Esophagus squamous epithelium (tissue), 5 donors: ENCODE results near the gene OGFR. TPM values are rescaled to one million over a fixed set of nuclear protein-coding genes. Genes with fewer than 3 reads are reported as not detected.

Source experiments
- DNase-seq: peaks from one replicate; lab custom pipeline; 2025; lab: John Stamatoyannopoulos, UW
- H3K27ac ChIP-seq, 4 donors: fragments of 200-600 bp; sonication (generic); one replicate each; pipeline ENCODE4 v1.5.1; 2016 to 2019; ENCODE audit warnings: mild to moderate bottlenecking in 1 of 4
- H3K27me3 ChIP-seq, 4 donors: fragments of 200-600 bp; sonication (generic); 1 replicate in 3 of 4; 2 replicates in 1 of 4; pipeline versions ENCODE4 v1.5.1 to v1.6.0; 2017 to 2021; ENCODE audit warnings: antibody characterized with exemption in 1 of 4
- H3K36me3 ChIP-seq, 3 donors: fragments of 200-600 bp; sonication (generic); one replicate each; pipeline ENCODE4 v1.5.1; 2016 to 2019
- H3K4me1 ChIP-seq, 3 donors: fragments of 200-600 bp; sonication (generic); one replicate each; pipeline ENCODE4 v1.5.1; 2017 to 2019
- H3K4me3 ChIP-seq, 4 donors: fragments of 200-600 bp; sonication (generic); 1 replicate in 3 of 4; 2 replicates in 1 of 4; pipeline ENCODE4 v1.5.1; 2016 to 2019; ENCODE audit warnings: mild to moderate bottlenecking in 2 of 4, moderate library complexity in 1 of 4
- H3K9me3 ChIP-seq, 3 donors: fragments of 200-600 bp; sonication (generic); one replicate each; pipeline ENCODE4 v1.5.1; 2016 to 2019
- POLR2A ChIP-seq, 4 donors: fragments of 450-650 bp; IDR thresholded peaks; one replicate each; pipeline ENCODE4 v1.6.1; 2017; ENCODE audit warnings: antibody characterized with exemption in 4 of 4, mild to moderate bottlenecking in 4 of 4, moderate library complexity in 3 of 4
- WGBS, 2 donors: methylation state at CpG; one replicate each; pipeline ENCODE4 v1.1.5; 2018; 5-methylcytosine and 5-hydroxymethylcytosine counted together
- intact Hi-C: fragments of 100-400 bp; cut with DNase I; formaldehyde crosslinking; loops from one replicate; pipeline ENCODE4 v1.15.0; 2022
- total RNA-seq, 4 donors: library from RNA; depleted of rRNA; stranded (reverse); fragments of >200 nt; gene quantifications; one replicate each; pipeline ENCODE4 v1.1.0, GENCODE V29; 2016
- TF ChIP-seq, protein P1 (sequence below), 6 experiments: fragments of 450-650 bp in 4 of 6; fragments of 200-600 bp in 2 of 6; sonication (generic) in 2 of 6; IDR thresholded peaks; one replicate each; pipeline ENCODE4 v1.5.1; 2016 to 2019; ENCODE audit warnings: antibody characterized with exemption in 6 of 6, mild to moderate bottlenecking in 4 of 6, moderate library complexity in 4 of 6
- donor health status: DM: yes; HTN: yes; CAD: no.

The OGFR gene
- total RNA-seq, 4 donors from 2014 or later = 19.1 to 41.4 (median 27.3) TPM

- Histone ChIP-seq H3K4me1 (peaks cover 14 to 53% (median 15%) of the 10 kb centered on the region in 3 donors), H3K4me3 (peak overlapping the region; percentile 66 to 93 (median 78)), H3K9me3 (no peaks in the 10 kb centered on the region), H3K36me3 (peaks cover 5 to 29% (median 16%) of the 10 kb centered on the region in 3 donors), H3K27ac (peak overlapping the region; percentile 88 to 95 (median 94)), H3K27me3 (no peaks in the 10 kb centered on the region)
- intact Hi-C loops = no loop called here
- WGBS, 2 donors = 0% methylated on average over 11 to 23 of the region's 68 CpGs
- TF ChIP-seq, protein P1, sequence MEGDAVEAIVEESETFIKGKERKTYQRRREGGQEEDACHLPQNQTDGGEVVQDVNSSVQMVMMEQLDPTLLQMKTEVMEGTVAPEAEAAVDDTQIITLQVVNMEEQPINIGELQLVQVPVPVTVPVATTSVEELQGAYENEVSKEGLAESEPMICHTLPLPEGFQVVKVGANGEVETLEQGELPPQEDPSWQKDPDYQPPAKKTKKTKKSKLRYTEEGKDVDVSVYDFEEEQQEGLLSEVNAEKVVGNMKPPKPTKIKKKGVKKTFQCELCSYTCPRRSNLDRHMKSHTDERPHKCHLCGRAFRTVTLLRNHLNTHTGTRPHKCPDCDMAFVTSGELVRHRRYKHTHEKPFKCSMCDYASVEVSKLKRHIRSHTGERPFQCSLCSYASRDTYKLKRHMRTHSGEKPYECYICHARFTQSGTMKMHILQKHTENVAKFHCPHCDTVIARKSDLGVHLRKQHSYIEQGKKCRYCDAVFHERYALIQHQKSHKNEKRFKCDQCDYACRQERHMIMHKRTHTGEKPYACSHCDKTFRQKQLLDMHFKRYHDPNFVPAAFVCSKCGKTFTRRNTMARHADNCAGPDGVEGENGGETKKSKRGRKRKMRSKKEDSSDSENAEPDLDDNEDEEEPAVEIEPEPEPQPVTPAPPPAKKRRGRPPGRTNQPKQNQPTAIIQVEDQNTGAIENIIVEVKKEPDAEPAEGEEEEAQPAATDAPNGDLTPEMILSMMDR (IDR thresholded peaks at IDR 0.05) = no peak
- TF ChIP-seq POLR2A (IDR thresholded peaks at IDR 0.05) = peak in 1 of 4 donors; percentile 18
- no peak for DNase-seq
These were observed 9.4 kb upstream of the OGFR start for GRCh38 chr20:62795023-62795761.

GRCh38 chr20:62796699-62797491, 7.7 kb upstream of the OGFR start:
- Histone ChIP-seq H3K4me3 (peak overlapping the region; percentile 66 to 93 (median 78)), H3K27ac (peak overlapping the region; percentile 88 to 95 (median 94)), H3K36me3 (peaks cover 5 to 44% (median 16%) of the 10 kb centered on the region in 3 donors), H3K4me1 (peaks cover 11 to 46% (median 15%) of the 10 kb centered on the region in 3 donors), H3K9me3 (no peaks in the 10 kb centered on the region), H3K27me3 (no peaks in the 10 kb centered on the region)
- intact Hi-C loops = no loop called here
- WGBS, 2 donors = 64% methylated on average over 6 of the region's 53 CpGs; no CpG with 5 or more reads in 1 of the 2 donors
- DNase-seq = no peak
- no peak for TF ChIP-seq POLR2A (IDR thresholded peaks at IDR 0.05)

- 75 to 84% methylated on average over 13 to 20 of the region's 26 CpGs for WGBS, 2 donors
- peaks cover 5 to 44% (median 16%) of the 10 kb centered on the region in 3 donors for H3K36me3 ChIP-seq
- intact Hi-C loops = no loop called here
- no peak for TF ChIP-seq POLR2A (IDR thresholded peaks at IDR 0.05)
- TF ChIP-seq, protein P1 (IDR thresholded peaks at IDR 0.05) = no peak
- peaks cover 11 to 52% (median 15%) of the 10 kb centered on the region in 3 donors for H3K4me1 ChIP-seq
- no peaks in the 10 kb centered on the region for H3K27me3 ChIP-seq
- H3K9me3 ChIP-seq = no peaks in the 10 kb centered on the region
- H3K4me3 ChIP-seq = no peak overlapping the region
- peak overlapping the region in 3 of 4 donors; percentile 88 to 95 (median 95) for H3K27ac ChIP-seq
- DNase-seq = no peak
These were observed 6.7 kb upstream of the OGFR start for GRCh38 chr20:62797671-62798532.

DNA sequence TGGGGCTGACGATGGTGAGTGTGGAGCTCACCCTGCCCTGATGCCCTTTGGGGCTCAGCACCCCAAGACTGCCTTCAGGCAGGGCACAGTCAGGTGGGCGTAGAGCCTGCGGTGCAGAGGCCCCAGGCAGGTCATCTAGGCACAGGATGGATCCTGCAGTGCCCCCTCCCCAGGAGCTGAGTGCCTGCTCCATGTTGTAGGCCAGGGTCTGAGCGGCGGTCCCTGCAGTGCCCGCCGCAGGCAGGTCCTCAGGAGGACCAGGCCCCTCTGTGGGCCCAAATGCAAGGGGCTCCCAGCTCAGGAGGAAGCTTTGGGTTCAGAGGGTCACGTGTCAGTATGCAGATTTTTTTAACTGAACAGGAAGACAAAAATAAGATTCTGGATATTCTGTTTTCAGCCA, 5.6 kb upstream of the OGFR start:
- Histone ChIP-seq H3K36me3 (peaks cover 5 to 44% (median 16%) of the 10 kb centered on the region in 3 donors), H3K27me3 (no peaks in the 10 kb centered on the region), H3K4me3 (no peak overlapping the region), H3K9me3 (no peaks in the 10 kb centered on the region), H3K4me1 (peaks cover 10 to 46% (median 14%) of the 10 kb centered on the region in 3 donors), H3K27ac (no peak overlapping the region)
- TF ChIP-seq POLR2A (IDR thresholded peaks at IDR 0.05) = no peak
- TF ChIP-seq, protein P1 (IDR thresholded peaks at IDR 0.05) = no peak
- intact Hi-C loops = no loop called here
- DNase-seq = no peak
- 87 to 92% methylated on average over 3 to 7 of the region's 8 CpGs for WGBS, 2 donors

- H3K9me3 ChIP-seq = no peaks in the 10 kb centered on the region
- H3K27me3 ChIP-seq = no peaks in the 10 kb centered on the region
- H3K27ac ChIP-seq = no peak overlapping the region
- intact Hi-C loops = no loop called here
- H3K36me3 ChIP-seq = peaks cover 5 to 44% (median 16%) of the 10 kb centered on the region in 3 donors
- no peak for TF ChIP-seq POLR2A (IDR thresholded peaks at IDR 0.05)
- TF ChIP-seq, protein P1 (IDR thresholded peaks at IDR 0.05) = no peak
- no peak for DNase-seq
- peaks cover 10 to 48% (median 16%) of the 10 kb centered on the region in 3 donors for H3K4me1 ChIP-seq
- 95 to 98% methylated on average over 6 to 19 of the region's 19 CpGs for whole genome bisulfite sequencing, 2 donors
- no peak overlapping the region for H3K4me3 ChIP-seq
These were observed 5.2 kb upstream of the OGFR start for GRCh38 chr20:62799459-62799858.
